HEK293 (cell line): ENCODE results near the gene MALAT1.

Experiments used
- CTCF ChIA-PET: fragments of 350-600 bp; formaldehyde crosslinking; extraction: SDS; loops from one replicate; lab custom pipeline; 2021; ENCODE audit warnings: antibody characterized with exemption; lab: Yijun Ruan, JAX
- POLR2A ChIA-PET: fragments of 300-600 bp; formaldehyde crosslinking; extraction: SDS; loops from one replicate; lab custom pipeline; 2020; ENCODE audit warnings: antibody characterized with exemption, inconsistent platforms; lab: Yijun Ruan, JAX
- H3K27ac ChIP-seq: fragments of 200-500 bp; sonication (Bioruptor generic); 2 replicates; pipeline ENCODE4 v1.5.1; 2014; ENCODE audit warnings: low read depth, low read length, control low read depth, inconsistent platforms; ENCODE audit errors: extremely low read depth
- H3K36me3 ChIP-seq, 2 experiments: fragments of 200-500 bp in 1 of 2; sonication (Bioruptor generic) in 1 of 2; 1 replicate in 1 of 2; 2 replicates in 1 of 2; pipeline ENCODE4 v1.5.1; 2014 to 2017; ENCODE audit warnings: inconsistent platforms in 2 of 2, low read length in 2 of 2; ENCODE audit not compliant: control insufficient read depth in 2 of 2, insufficient read depth in 1 of 2
- H3K4me1 ChIP-seq: fragments of 200-500 bp; sonication (Bioruptor generic); 2 replicates; pipeline ENCODE4 v1.5.1; 2014; ENCODE audit warnings: mild to moderate bottlenecking, low read length, inconsistent platforms; ENCODE audit not compliant: control insufficient read depth, insufficient read depth
- H3K4me3 ChIP-seq: 2 replicates; pipeline ENCODE4 v1.5.1; 2011; ENCODE audit warnings: low read depth, mild to moderate bottlenecking, control low read depth, low read length, moderate library complexity
- H3K9me3 ChIP-seq: fragments of 200-500 bp; sonication (Bioruptor generic); 2 replicates; pipeline ENCODE4 v1.5.1; 2014; ENCODE audit warnings: low read depth, low read length, inconsistent platforms; ENCODE audit not compliant: control insufficient read depth, insufficient read depth
- HOXA7 ChIP-seq: sonication (generic); formaldehyde crosslinking; IDR thresholded peaks from 2 replicates; pipeline ENCODE4 v1.8.1; 2022; ENCODE audit warnings: missing genetic modification reagents, borderline replicate concordance
- SCRT1 ChIP-seq: fragments of 450-650 bp; formaldehyde crosslinking; IDR thresholded peaks from 2 replicates; pipeline ENCODE4 v1.5.1; 2016; ENCODE audit warnings: missing biosample characterization, missing genetic modification characterization, borderline replicate concordance
- SP7 ChIP-seq: fragments of 450-650 bp; formaldehyde crosslinking; IDR thresholded peaks from 2 replicates; pipeline ENCODE4 v1.5.1; 2016; ENCODE audit warnings: missing biosample characterization, missing genetic modification characterization
- YY1 ChIP-seq: fragments of 450-650 bp; formaldehyde crosslinking; IDR thresholded peaks from 2 replicates; pipeline ENCODE4 v1.5.1; 2018; ENCODE audit warnings: missing biosample characterization, missing genetic modification characterization
- YY2 ChIP-seq: fragments of 450-650 bp; formaldehyde crosslinking; IDR thresholded peaks from 2 replicates; pipeline ENCODE4 v1.5.1; 2016; ENCODE audit warnings: missing biosample characterization, missing genetic modification characterization
- ZBTB17 ChIP-seq: fragments of 450-650 bp; formaldehyde crosslinking; IDR thresholded peaks from 2 replicates; pipeline ENCODE4 v1.5.1; 2016; ENCODE audit warnings: missing biosample characterization, missing genetic modification characterization
- ZBTB26 ChIP-seq: fragments of 450-650 bp; formaldehyde crosslinking; optimal IDR thresholded peaks from 2 replicates; pipeline ENCODE3; 2016; ENCODE audit warnings: missing biosample characterization, mild to moderate bottlenecking, missing genetic modification characterization
- ZEB2 ChIP-seq: fragments of 450-650 bp; formaldehyde crosslinking; IDR thresholded peaks from 2 replicates; pipeline ENCODE4 v1.5.1; 2016; ENCODE audit warnings: missing biosample characterization, missing genetic modification characterization
- ZNF133 ChIP-seq: fragments of 450-650 bp; formaldehyde crosslinking; IDR thresholded peaks from 2 replicates; pipeline ENCODE4 v1.5.1; 2016; ENCODE audit warnings: missing biosample characterization, missing genetic modification characterization
- ZNF169 ChIP-seq: fragments of 450-650 bp; formaldehyde crosslinking; IDR thresholded peaks from 2 replicates; pipeline ENCODE4 v1.5.1; 2016; ENCODE audit warnings: missing biosample characterization, missing genetic modification characterization
- ZNF221 ChIP-seq: fragments of 450-650 bp; formaldehyde crosslinking; IDR thresholded peaks from 2 replicates; pipeline ENCODE4 v1.5.1; 2017; ENCODE audit warnings: missing biosample characterization, missing genetic modification characterization, borderline replicate concordance
- ZNF23 ChIP-seq: fragments of 450-650 bp; formaldehyde crosslinking; IDR thresholded peaks from 2 replicates; pipeline ENCODE4 v1.5.1; 2016; ENCODE audit warnings: missing biosample characterization, missing genetic modification characterization, borderline replicate concordance
- ZNF335 ChIP-seq: fragments of 450-650 bp; formaldehyde crosslinking; conservative IDR thresholded peaks from 2 replicates; pipeline ENCODE4 v1.5.1; 2016; ENCODE audit warnings: missing biosample characterization, missing genetic modification characterization
- ZNF398 ChIP-seq: fragments of 450-650 bp; formaldehyde crosslinking; IDR thresholded peaks from 2 replicates; pipeline ENCODE4 v1.5.1; 2017; ENCODE audit warnings: missing biosample characterization, missing genetic modification characterization
- ZNF416 ChIP-seq: fragments of 450-650 bp; formaldehyde crosslinking; IDR thresholded peaks from 2 replicates; pipeline ENCODE4 v1.5.1; 2016; ENCODE audit warnings: missing biosample characterization, missing genetic modification characterization
- ZNF473 ChIP-seq: fragments of 450-650 bp; formaldehyde crosslinking; IDR thresholded peaks from 2 replicates; pipeline ENCODE4 v1.5.1; 2017; ENCODE audit warnings: missing biosample characterization, missing genetic modification characterization
- ZNF488 ChIP-seq: fragments of 450-650 bp; formaldehyde crosslinking; IDR thresholded peaks from 2 replicates; pipeline ENCODE4 v1.5.1; 2016; ENCODE audit warnings: missing biosample characterization, missing genetic modification characterization
- ZNF558 ChIP-seq: fragments of 450-650 bp; formaldehyde crosslinking; IDR thresholded peaks from 2 replicates; pipeline ENCODE4 v1.5.1; 2016; ENCODE audit warnings: missing biosample characterization, missing genetic modification characterization
- ZNF626 ChIP-seq: fragments of 450-650 bp; sonication (Bioruptor Pico); formaldehyde crosslinking; IDR thresholded peaks from 2 replicates; pipeline ENCODE4 v1.5.1; 2018; ENCODE audit warnings: missing biosample characterization, missing genetic modification characterization, inconsistent platforms
- ZNF639 ChIP-seq: fragments of 450-650 bp; formaldehyde crosslinking; IDR thresholded peaks from 2 replicates; pipeline ENCODE4 v1.5.1; 2016; ENCODE audit warnings: missing biosample characterization, missing genetic modification characterization
- ZNF704 ChIP-seq: fragments of 450-650 bp; formaldehyde crosslinking; IDR thresholded peaks from 2 replicates; pipeline ENCODE4 v1.5.1; 2016; ENCODE audit warnings: missing biosample characterization, missing genetic modification characterization
- ZNF768 ChIP-seq: fragments of 450-650 bp; formaldehyde crosslinking; IDR thresholded peaks from 2 replicates; pipeline ENCODE4 v1.5.1; 2018; ENCODE audit warnings: missing biosample characterization, mild to moderate bottlenecking, missing genetic modification characterization
- ZSCAN4 ChIP-seq: fragments of 450-650 bp; formaldehyde crosslinking; IDR thresholded peaks from 2 replicates; pipeline ENCODE4 v1.5.1; 2017; ENCODE audit warnings: missing biosample characterization, missing genetic modification characterization

MALAT1 gene

GRCh38 chr11:65474864-65475263, 24.0 kb upstream of the MALAT1 start (continued):
- TF ChIP-seq YY1 (tag by site-specific recombination): no peak
- TF ChIP-seq ZNF221 (tag by site-specific recombination): no peak
- TF ChIP-seq ZBTB26: no peak
- TF ChIP-seq ZEB2 (tag by site-specific recombination): no peak
- TF ChIP-seq ZNF626 (tag by site-specific recombination): no peak
- TF ChIP-seq ZNF704 (tag by site-specific recombination): no peak
- no peak for TF ChIP-seq YY2

- CTCF ChIA-PET: interaction anchor here (0.5 to 1.7 kb wide), 5 partner anchors 8 to 61 kb away, joined by 3 to 6 read pairs (median 4); no protein-coding TSS in a partner anchor
- Histone ChIP-seq H3K9me3 (no peaks in the 10 kb centered on the region), H3K36me3 (no peaks in the 10 kb centered on the region), H3K4me3 (peak overlapping the region; percentile 98), H3K27ac (peak overlapping the region; percentile 93), H3K4me1 (peaks cover 2% of the 10 kb centered on the region)
- POLR2A ChIA-PET: interaction anchor here (1.7 to 9.9 kb wide), 7 partner anchors 8 to 57 kb away, joined by 7 to 560 read pairs (median 30); partner anchors contain the start of genes MALAT1 and NEAT1
- peak; percentile 79 for TF ChIP-seq ZNF335
- no peak for TF ChIP-seq ZNF133
- TF ChIP-seq, all 188 proteins: peak for 1
Measured at GRCh38 chr11:65476632-65477148, 22.2 kb upstream of the MALAT1 start.

GRCh38 chr11:65477149-65477965, 21.5 kb upstream of the MALAT1 start:
- Histone ChIP-seq H3K36me3 (no peaks in the 10 kb centered on the region), H3K27ac (peak overlapping the region; percentile 93), H3K4me1 (no peaks in the 10 kb centered on the region), H3K9me3 (no peaks in the 10 kb centered on the region), H3K4me3 (peak overlapping the region; percentile 98)
- ChIA-PET CTCF (interaction anchor here (0.5 to 4.8 kb wide), 10 partner anchors 8 to 61 kb away, joined by 3 to 20 read pairs (median 4); no protein-coding TSS in a partner anchor), POLR2A (interaction anchor here (0.6 to 9.9 kb wide), 15 partner anchors 9 to 413 kb away, joined by 3 to 560 read pairs (median 5); partner anchors contain the start of genes CCDC85B, MALAT1, NEAT1 and SCYL1)
- no peak for TF ChIP-seq ZNF416
- TF ChIP-seq HOXA7 (CRISPR knock-in tag): no peak
- no peak for TF ChIP-seq ZNF558 (tag by site-specific recombination)
- TF ChIP-seq ZBTB17 (tag by site-specific recombination): peak; percentile 66
- no peak for TF ChIP-seq ZNF768 (tag by site-specific recombination)
- 0 out of 2 replicates have a peak, but pooled peaks have one; percentile 12 for TF ChIP-seq ZNF488 (tag by site-specific recombination)
- TF ChIP-seq ZSCAN4 (tag by site-specific recombination): no peak
- TF ChIP-seq ZNF639 (tag by site-specific recombination): no peak
- TF ChIP-seq SP7 (tag by site-specific recombination): peak; percentile 72
- TF ChIP-seq ZNF169 (tag by site-specific recombination): no peak
- no peak for TF ChIP-seq ZNF473 (tag by site-specific recombination)
- TF ChIP-seq ZNF398 (tag by site-specific recombination): peak; percentile 78
- no peak for TF ChIP-seq SCRT1 (tag by site-specific recombination)
- TF ChIP-seq ZNF23 (tag by site-specific recombination): no peak
